Type B pancreatic cell (in vitro differentiated cells): ENCODE results near the gene MYO5A. TPM values are rescaled to one million over a fixed set of nuclear protein-coding genes. Genes with fewer than 3 reads are reported as not detected.
A peak's percentile ranks its signal among the peaks of the same experiment; 100 is the strongest.

ENCODE experiments used
- DNase-seq: peaks from one replicate; pipeline ENCODE4 v3.0.0; 2021; ENCODE audit warnings: mixed read lengths; ENCODE audit not compliant: unreplicated experiment; ENCODE audit errors: extremely low spot score
- H3K27ac Mint-ChIP-seq: 2 replicates; pipeline ENCODE4 v1.8.0; 2021; ENCODE audit warnings: mild to moderate bottlenecking, mixed read lengths
- H3K27me3 Mint-ChIP-seq: 2 replicates; pipeline ENCODE4 v1.8.0; 2021; ENCODE audit warnings: mixed read lengths
- H3K36me3 Mint-ChIP-seq: 2 replicates; pipeline ENCODE4 v1.8.0; 2021; ENCODE audit warnings: mixed read lengths
- H3K4me1 Mint-ChIP-seq: one replicate; pipeline ENCODE4 v1.8.0; 2021; ENCODE audit warnings: mixed read lengths; ENCODE audit not compliant: unreplicated experiment
- H3K4me3 Mint-ChIP-seq: 2 replicates; pipeline ENCODE4 v1.8.0; 2021; ENCODE audit warnings: mild to moderate bottlenecking, mixed read lengths
- H3K9me3 Mint-ChIP-seq: 2 replicates; pipeline ENCODE4 v1.8.0; 2021; ENCODE audit warnings: mixed read lengths
- CTCF ChIP-seq: fragments of 200-600 bp; sonication (generic); conservative IDR thresholded peaks from 2 replicates; pipeline ENCODE4 v1.5.0; 2021; ENCODE audit warnings: antibody characterized with exemption, mild to moderate bottlenecking
- total RNA-seq: library from RNA; stranded (reverse); gene quantifications from 2 replicates; pipeline ENCODE4 v1.2.1, GENCODE V29; 2021; ENCODE audit warnings: low replicate concordance

MYO5A gene
- total RNA-seq, 1 donor from 2014 or later, result 20.9 TPM

- TF ChIP-seq CTCF, result no peak
- no peak overlapping the region for H3K4me3 Mint-ChIP-seq
- no peak for DNase-seq
- H3K4me1 Mint-ChIP-seq, result no peaks in the 10 kb centered on the region
- no peaks in the 10 kb centered on the region for H3K27me3 Mint-ChIP-seq
- H3K36me3 Mint-ChIP-seq, result no peaks in the 10 kb centered on the region
- H3K9me3 Mint-ChIP-seq, result no peaks in the 10 kb centered on the region
- no peak overlapping the region for H3K27ac Mint-ChIP-seq
Observed at GRCh38 chr15:52278636-52279367, 249.9 kb downstream of the MYO5A start.

DNA sequence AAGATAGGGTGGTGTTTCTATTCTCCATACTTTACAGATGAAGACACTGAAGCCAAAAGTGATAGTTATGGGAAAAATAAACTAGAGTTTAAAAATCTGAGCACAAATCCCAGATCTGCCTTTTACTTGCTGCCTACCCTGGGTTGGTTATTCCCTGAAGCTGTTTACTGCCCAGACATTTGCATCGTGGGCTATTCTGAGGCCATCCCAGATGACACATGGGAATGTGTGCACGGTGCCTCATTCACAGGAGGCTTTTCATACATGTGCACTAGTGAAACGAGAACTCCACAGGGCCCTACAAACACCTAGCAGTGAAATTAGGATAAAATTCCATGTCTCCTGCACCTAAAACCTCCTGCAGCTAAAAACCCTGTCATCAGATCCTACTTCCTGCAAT is 250.5 kb downstream of the MYO5A start:
- no peak overlapping the region for H3K4me3 Mint-ChIP-seq
- H3K36me3 Mint-ChIP-seq, result no peaks in the 10 kb centered on the region
- no peak for TF ChIP-seq CTCF
- no peaks in the 10 kb centered on the region for H3K4me1 Mint-ChIP-seq
- DNase-seq, result no peak
- no peaks in the 10 kb centered on the region for H3K9me3 Mint-ChIP-seq
- no peaks in the 10 kb centered on the region for H3K27me3 Mint-ChIP-seq
- no peak overlapping the region for H3K27ac Mint-ChIP-seq

GRCh38 chr15:52277575-52277974 is 251.1 kb downstream of the MYO5A start:
- TF ChIP-seq CTCF, result no peak
- H3K4me3 Mint-ChIP-seq, result no peak overlapping the region
- no peaks in the 10 kb centered on the region for H3K27me3 Mint-ChIP-seq
- H3K9me3 Mint-ChIP-seq, result no peaks in the 10 kb centered on the region
- no peak overlapping the region for H3K27ac Mint-ChIP-seq
- no peaks in the 10 kb centered on the region for H3K36me3 Mint-ChIP-seq
- H3K4me1 Mint-ChIP-seq, result no peaks in the 10 kb centered on the region
- DNase-seq, result no peak

DNA sequence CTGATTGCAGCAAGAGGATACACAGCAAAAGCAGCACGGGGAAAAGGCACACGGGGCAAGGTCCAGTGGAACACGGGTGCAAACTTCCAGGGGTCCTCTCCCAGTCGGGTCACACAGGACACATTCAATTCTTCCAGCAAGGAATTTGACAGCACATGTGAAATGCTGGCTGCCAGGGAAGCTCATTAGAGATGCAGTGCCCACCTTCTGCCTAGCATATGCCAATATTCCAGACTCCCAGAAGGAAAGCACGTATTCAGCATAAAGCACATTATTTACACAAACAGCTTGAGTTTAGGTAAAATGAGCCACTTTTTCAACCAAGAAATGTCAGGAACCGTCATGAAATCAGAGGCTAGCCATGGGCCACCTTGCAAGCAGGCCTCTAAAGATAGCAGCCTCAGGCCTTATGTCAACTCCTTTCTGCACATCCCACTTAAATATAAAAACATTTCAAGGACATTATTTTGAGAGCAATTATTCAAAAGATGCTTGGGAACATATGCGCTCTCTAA is 252.4 kb downstream of the MYO5A start:
- no peaks in the 10 kb centered on the region for H3K4me1 Mint-ChIP-seq
- no peak for TF ChIP-seq CTCF
- no peak for DNase-seq
- H3K27me3 Mint-ChIP-seq, result no peaks in the 10 kb centered on the region
- H3K27ac Mint-ChIP-seq, result no peak overlapping the region
- no peaks in the 10 kb centered on the region for H3K36me3 Mint-ChIP-seq
- no peaks in the 10 kb centered on the region for H3K9me3 Mint-ChIP-seq
- H3K4me3 Mint-ChIP-seq, result no peak overlapping the region

GRCh38 chr15:52263563-52264282 is 265.0 kb downstream of the MYO5A start:
- H3K36me3 Mint-ChIP-seq, result peaks cover 22% of the 10 kb centered on the region
- H3K4me3 Mint-ChIP-seq, result peak overlapping the region; percentile 17
- peak overlapping the region; percentile 90 for H3K27ac Mint-ChIP-seq
- no peak for DNase-seq
- no peaks in the 10 kb centered on the region for H3K9me3 Mint-ChIP-seq
- H3K27me3 Mint-ChIP-seq, result no peaks in the 10 kb centered on the region
- TF ChIP-seq CTCF, result no peak
- peaks cover 34% of the 10 kb centered on the region for H3K4me1 Mint-ChIP-seq
